D721Med (cell line): ENCODE data around the gene PRKCB.
A peak's percentile ranks its signal among the peaks of the same experiment; 100 is the strongest.

ENCODE experiments used
- DNase-seq: peaks from one replicate; pipeline ENCODE4 v3.0.0; 2011; ENCODE audit warnings: low spot score; ENCODE audit not compliant: insufficient read length
- FAIRE-seq: peaks from 2 replicates; lab custom pipeline; 2011; peaks lifted over from hg19 to GRCh38; lab: Jason Lieb, UNC
- CTCF ChIP-seq: IDR thresholded peaks from 2 replicates; pipeline ENCODE4 v1.5.1; 2012; ENCODE audit warnings: mild to moderate bottlenecking, control low read depth; ENCODE audit not compliant: insufficient read depth; ENCODE audit errors: missing control alignments

Gene PRKCB

DNA sequence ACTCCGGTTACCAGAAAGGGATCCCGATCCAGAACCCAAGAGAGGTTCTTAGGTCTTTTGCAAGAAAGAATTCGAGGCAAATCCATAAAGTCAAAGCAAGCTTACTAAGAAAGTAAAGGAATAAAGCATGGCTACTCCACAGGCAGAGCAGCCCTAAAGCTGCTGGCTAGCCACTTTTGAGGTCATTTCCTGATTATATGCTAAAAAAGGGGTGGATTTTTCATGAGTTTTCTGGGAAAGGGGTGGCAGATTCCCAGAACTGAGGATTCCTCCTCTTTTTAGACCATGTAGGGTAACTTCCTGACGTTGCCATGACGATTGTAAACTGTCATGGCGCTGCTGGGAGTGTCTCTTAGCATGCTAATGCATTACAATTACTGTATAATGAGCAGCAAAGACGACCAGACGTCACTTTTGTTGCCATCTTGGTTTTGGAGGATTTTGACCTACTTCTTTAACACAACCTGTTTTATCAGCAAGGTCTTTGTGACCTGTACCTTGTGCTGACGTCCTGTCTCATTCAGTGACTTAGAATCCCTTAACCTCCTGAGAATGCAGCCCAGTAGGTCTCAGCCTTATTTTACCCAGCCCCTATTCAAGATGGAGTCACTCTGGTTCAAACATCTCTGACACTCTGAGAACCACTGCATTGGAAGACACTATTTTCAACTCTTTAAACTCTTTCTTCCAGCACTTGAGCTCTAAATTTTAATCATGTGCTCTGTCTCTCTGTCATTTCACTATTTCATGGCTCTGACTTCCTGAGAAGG is 216.7 kb downstream of the PRKCB start:
- no peak for TF ChIP-seq CTCF
- DNase-seq (no peak), FAIRE-seq (no peak)

DNA sequence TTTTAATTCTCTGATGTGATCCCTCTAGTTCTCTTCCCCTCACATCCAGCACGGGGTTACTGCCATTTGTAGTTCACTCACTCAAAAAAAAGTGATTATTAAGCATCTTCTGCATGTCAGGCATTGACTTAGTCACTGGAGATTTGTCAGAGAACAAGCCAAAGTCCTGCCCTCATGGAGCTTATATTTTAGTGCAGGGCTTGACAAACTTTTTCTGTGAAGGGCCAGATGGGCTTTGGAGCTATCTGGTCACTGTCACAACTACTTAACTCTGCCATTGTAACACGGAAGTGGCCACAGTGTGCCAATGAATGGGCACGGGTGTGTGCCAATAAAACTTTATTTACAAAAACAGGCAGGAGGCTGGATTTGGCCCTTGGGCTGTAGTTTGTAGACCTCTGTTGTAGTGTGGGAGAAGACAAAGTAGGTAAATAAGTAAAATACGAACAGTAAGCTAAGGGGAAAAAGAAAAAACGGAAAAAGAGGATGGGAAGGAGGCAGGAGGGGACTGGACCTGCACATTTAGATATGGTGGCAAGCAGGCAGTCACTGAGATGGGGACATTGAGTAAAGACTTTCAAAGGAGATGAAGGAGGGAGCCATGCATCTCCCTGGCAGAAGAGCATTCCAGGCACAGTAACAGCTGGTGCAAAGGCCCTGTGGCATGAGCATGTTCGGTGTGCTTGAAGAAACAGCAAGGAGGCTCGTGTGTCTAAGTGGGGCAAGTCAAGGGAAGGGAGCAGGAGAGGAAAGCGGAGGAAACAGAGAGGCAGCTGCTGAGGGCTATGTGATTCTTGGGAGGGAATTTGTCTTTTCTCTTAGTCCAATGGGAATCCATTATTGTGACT is 217.5 kb downstream of the PRKCB start:
- DNase-seq = no peak
- no peak for TF ChIP-seq CTCF
- FAIRE-seq = no peak

GRCh38 chr16:24054741-24055491 is 219.1 kb downstream of the PRKCB start:
- DNase-seq (no peak), FAIRE-seq (no peak)
- no peak for TF ChIP-seq CTCF

DNA sequence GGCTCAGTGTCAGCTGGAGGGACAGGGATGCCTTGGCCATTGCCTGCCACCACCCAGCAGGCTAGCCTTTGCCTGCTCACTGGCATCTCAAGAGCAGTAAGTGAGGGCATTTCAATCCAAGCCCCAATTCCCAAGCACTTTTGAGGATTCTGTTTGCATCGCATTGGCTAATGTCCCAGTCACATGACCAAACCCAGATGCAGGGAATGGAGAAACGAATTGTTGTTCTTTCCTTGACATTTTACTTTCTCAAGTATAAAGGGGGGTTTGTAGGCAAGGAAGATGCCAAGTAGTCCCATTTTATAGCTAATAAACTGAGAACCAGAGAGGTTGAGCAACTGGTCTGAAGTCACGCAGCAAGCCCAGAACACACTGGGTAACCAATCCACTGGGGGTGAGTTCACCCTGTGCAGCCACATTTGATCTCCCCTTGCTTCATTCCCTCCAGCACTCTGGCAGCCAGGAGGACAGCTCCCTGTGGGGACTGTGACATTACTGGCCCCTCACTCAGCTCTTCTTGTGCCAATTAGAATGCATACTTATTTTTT is 226.6 kb downstream of the PRKCB start:
- TF ChIP-seq CTCF = no peak
- DNase-seq (no peak), FAIRE-seq (no peak)

DNA sequence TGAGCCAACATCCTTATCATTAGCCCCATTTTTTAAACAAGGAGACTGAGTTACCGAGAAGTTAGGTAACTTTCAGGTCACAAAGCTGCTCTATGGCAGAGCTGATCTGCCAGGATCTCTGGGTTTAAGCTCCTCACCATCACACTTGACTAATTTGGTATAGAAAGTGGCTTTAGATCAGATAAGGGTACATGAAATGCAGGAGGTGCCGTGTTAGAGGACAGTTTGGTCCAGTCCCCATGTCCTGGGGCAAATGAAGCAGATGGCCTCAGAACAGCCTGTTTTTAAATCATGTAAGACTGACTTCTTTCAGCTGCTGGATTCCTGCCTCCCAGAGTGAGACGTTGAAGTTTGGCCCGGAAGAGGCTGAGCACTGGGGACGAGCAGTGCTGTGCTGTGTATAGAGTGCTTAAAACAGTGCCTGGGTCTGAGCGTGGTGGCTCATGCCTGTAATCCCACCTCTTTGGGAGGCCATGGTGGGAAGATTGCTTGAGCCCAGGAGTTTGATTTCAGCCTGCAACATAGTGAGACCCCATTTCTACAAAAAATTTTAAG is 233.3 kb downstream of the PRKCB start:
- FAIRE-seq (no peak), DNase-seq (no peak)
- no peak for TF ChIP-seq CTCF

- no peak for FAIRE-seq
- TF ChIP-seq CTCF = peak; percentile 68
These were observed 235.1 kb downstream of the PRKCB start for GRCh38 chr16:24070851-24071250.

More at GRCh38 chr16:24070851-24071250, 235.1 kb downstream of the PRKCB start:
- DNase-seq = peak; percentile 66
